PC-3 (cell line): ENCODE data around the gene SHROOM3. TPM values are rescaled to one million over a fixed set of nuclear protein-coding genes. Genes with fewer than 3 reads are reported as not detected.

ENCODE experiments used
- ATAC-seq: fragments of 200-7000 bp; cut with Tn5 transposase; 2 replicates; pipeline ENCODE4 v1.9.1; 2020; ENCODE audit warnings: mild to moderate bottlenecking, moderate library complexity
- BruUV-seq: library from RNA; stranded (reverse); fragments of 400-500 nt; replicated peaks from 2 replicates; lab custom pipeline; 2021; lab: Mats Ljungman, UMichigan
- CTCF ChIA-PET: fragments of 300-600 bp; sonication (Branson Sonifier 250); formaldehyde crosslinking; loops from one replicate; lab custom pipeline; 2022; ENCODE audit warnings: antibody characterized with exemption; lab: Charles Lee
- POLR2A ChIA-PET: fragments of 300-600 bp; sonication (Branson Sonifier 250); formaldehyde crosslinking; loops from one replicate; lab custom pipeline; 2022; ENCODE audit warnings: antibody characterized with exemption; ENCODE audit not compliant: unreplicated experiment; lab: Charles Lee
- DNase-seq: peaks from one replicate; pipeline ENCODE4 v3.0.0-alpha.2; 2015
- H2AFZ ChIP-seq: fragments of 300-600 bp; sonication (generic); 2 replicates; pipeline ENCODE4 v1.6.0; 2016; ENCODE audit warnings: antibody characterized with exemption, low read length
- H3F3A ChIP-seq: fragments of 300-600 bp; sonication (generic); one replicate; pipeline ENCODE4 v1.6.0; 2017; ENCODE audit warnings: antibody characterized with exemption, low read length, control low read depth, mild to moderate bottlenecking; ENCODE audit not compliant: unreplicated experiment
- H3K27ac ChIP-seq: fragments of 300-600 bp; sonication (generic); 2 replicates; pipeline ENCODE4 v1.5.1; 2016; ENCODE audit warnings: mild to moderate bottlenecking, low read length
- H3K27me3 ChIP-seq: fragments of 300-600 bp; sonication (generic); 2 replicates; pipeline ENCODE4 v1.6.1; 2016; ENCODE audit warnings: low read length, mixed read lengths
- H3K36me3 ChIP-seq: fragments of 300-600 bp; sonication (generic); 2 replicates; pipeline ENCODE4 v1.6.1; 2016; ENCODE audit warnings: low read depth, mixed run types, low read length, mixed read lengths
- H3K4me1 ChIP-seq: fragments of 300-600 bp; sonication (generic); 2 replicates; pipeline ENCODE4 v1.5.1; 2016; ENCODE audit warnings: low read length; ENCODE audit not compliant: insufficient read depth
- H3K4me2 ChIP-seq: fragments of 300-600 bp; sonication (generic); 2 replicates; pipeline ENCODE4 v1.6.0; 2016; ENCODE audit warnings: low read length
- H3K4me3 ChIP-seq: fragments of 300-600 bp; sonication (generic); 2 replicates; pipeline ENCODE4 v1.5.1; 2016; ENCODE audit warnings: mild to moderate bottlenecking, low read length, mixed read lengths
- H3K79me2 ChIP-seq: fragments of 300-600 bp; sonication (generic); 2 replicates; pipeline ENCODE4 v1.6.1; 2017; ENCODE audit warnings: low read length, mixed read lengths
- H3K9ac ChIP-seq: fragments of 300-600 bp; sonication (generic); 2 replicates; pipeline ENCODE4 v1.6.0; 2016; ENCODE audit warnings: mild to moderate bottlenecking, low read length
- H3K9me2 ChIP-seq: fragments of 300-600 bp; sonication (generic); replicated peaks from 2 replicates; pipeline ENCODE4 v1.6.1; 2016; ENCODE audit warnings: mixed run types, low read length, mixed read lengths
- H3K9me3 ChIP-seq: fragments of 300-600 bp; sonication (generic); 2 replicates; pipeline ENCODE4 v1.6.1; 2016; ENCODE audit warnings: low read length, mixed read lengths
- H4K20me1 ChIP-seq: fragments of 300-600 bp; sonication (generic); 2 replicates; pipeline ENCODE4 v1.6.1; 2016; ENCODE audit warnings: low read length, mixed read lengths
- CTCF ChIP-seq: fragments of 300-600 bp; sonication (generic); conservative IDR thresholded peaks from 2 replicates; pipeline ENCODE4 v1.5.1; 2017; ENCODE audit warnings: antibody characterized with exemption, low read depth, mild to moderate bottlenecking, low read length
- EZH2 ChIP-seq: fragments of 300-600 bp; sonication (generic); IDR thresholded peaks from one replicate; pipeline ENCODE4 v1.6.1; 2017; ENCODE audit warnings: antibody characterized with exemption, mild to moderate bottlenecking, low read length; ENCODE audit not compliant: unreplicated experiment
- EZH2phosphoT487 ChIP-seq: fragments of 300-600 bp; sonication (generic); IDR thresholded peaks from 2 replicates; pipeline ENCODE4 v1.6.1; 2018; ENCODE audit warnings: mild to moderate bottlenecking, antibody characterized with exemption, low read length, borderline replicate concordance
- intact Hi-C: fragments of 100-400 bp; cut with micrococcal nuclease; formaldehyde crosslinking; loops from 2 replicates; pipeline ENCODE4 v1.9.0; 2023
- total RNA-seq: library from RNA; depleted of rRNA; stranded (reverse); fragments of >200 nt; gene quantifications from 2 replicates; pipeline ENCODE4 v1.2.3, GENCODE V29; 2014

SHROOM3 gene
- total RNA-seq, 1 experiment from 2014 or later: 27.8 TPM

- H3F3A ChIP-seq: no peaks in the 10 kb centered on the region
- ATAC-seq (no peak), DNase-seq (no peak)
- no peaks in the 10 kb centered on the region for H3K9me3 ChIP-seq
- H3K27ac ChIP-seq: no peak overlapping the region
- CTCF ChIA-PET: no interaction called here
- no TSS peak for BruUV-seq
- H3K9me2 ChIP-seq: no peaks in the 10 kb centered on the region
- peaks cover 18% of the 10 kb centered on the region for H3K4me1 ChIP-seq
- no peak overlapping the region for H3K4me2 ChIP-seq
- no peaks in the 10 kb centered on the region for H3K36me3 ChIP-seq
- H2AFZ ChIP-seq: no peak overlapping the region
- POLR2A ChIA-PET: no interaction called here
- no peak overlapping the region for H3K4me3 ChIP-seq
- H3K79me2 ChIP-seq: no peaks in the 10 kb centered on the region
- H3K9ac ChIP-seq: no peak overlapping the region
- H3K27me3 ChIP-seq: no peaks in the 10 kb centered on the region
- intact Hi-C loops: no loop called here
- no peak for TF ChIP-seq EZH2
- no peak for TF ChIP-seq EZH2phosphoT487
- TF ChIP-seq CTCF: no peak
- H4K20me1 ChIP-seq: no peaks in the 10 kb centered on the region
Measured at GRCh38 chr4:76806346-76806745, 371.3 kb downstream of the SHROOM3 start.

- intact Hi-C loops: no loop called here
- no peak for ATAC-seq
- Histone ChIP-seq H3K9me2 (no peaks in the 10 kb centered on the region), H3K27me3 (no peaks in the 10 kb centered on the region), H3K4me2 (no peak overlapping the region), H2AFZ (no peak overlapping the region), H3K9ac (no peak overlapping the region), H3K9me3 (no peaks in the 10 kb centered on the region), H3K27ac (no peak overlapping the region), H3K36me3 (no peaks in the 10 kb centered on the region), H4K20me1 (no peaks in the 10 kb centered on the region), H3K4me3 (no peak overlapping the region), H3F3A (no peaks in the 10 kb centered on the region), H3K79me2 (no peaks in the 10 kb centered on the region), H3K4me1 (peaks cover 18% of the 10 kb centered on the region)
- no TSS peak for BruUV-seq
- TF ChIP-seq EZH2phosphoT487 (no peak), CTCF (no peak), EZH2 (no peak)
- ChIA-PET POLR2A (no interaction called here), CTCF (no interaction called here)
- no peak for DNase-seq
Measured at GRCh38 chr4:76806757-76807156, 371.7 kb downstream of the SHROOM3 start.

- Histone ChIP-seq H3K4me2 (no peak overlapping the region), H2AFZ (no peak overlapping the region), H3K4me1 (no peaks in the 10 kb centered on the region), H3K27ac (no peak overlapping the region), H3K4me3 (no peak overlapping the region), H3K9ac (no peak overlapping the region), H3K79me2 (no peaks in the 10 kb centered on the region), H3F3A (no peaks in the 10 kb centered on the region), H3K27me3 (no peaks in the 10 kb centered on the region), H3K9me3 (no peaks in the 10 kb centered on the region), H4K20me1 (no peaks in the 10 kb centered on the region), H3K9me2 (no peaks in the 10 kb centered on the region), H3K36me3 (no peaks in the 10 kb centered on the region)
- TF ChIP-seq EZH2phosphoT487 (no peak), CTCF (no peak), EZH2 (no peak)
- CTCF ChIA-PET: no interaction called here
- BruUV-seq: no TSS peak
- POLR2A ChIA-PET: no interaction called here
- no peak for ATAC-seq
- no peak for DNase-seq
- intact Hi-C loops: no loop called here
Measured at GRCh38 chr4:76809594-76810305, 374.7 kb downstream of the SHROOM3 start.
